WTC11 (cell line): ENCODE measurements around the gene APOBEC3G. TPM values are rescaled to one million over a fixed set of nuclear protein-coding genes. Genes with fewer than 3 reads are reported as not detected.
"Not testable (repeated sequence)": the region's sequence is repeated elsewhere in the genome, so short reads cannot be mapped to it uniquely, and the experiment has no call there.

Experiments
- ATAC-seq: fragments of 200-7000 bp; cut with Tn5 transposase; 2 replicates; pipeline ENCODE4 v1.10.0; 2021; ENCODE audit warnings: mild to moderate bottlenecking, moderate library complexity
- CTCF ChIA-PET: fragments of 300-600 bp; sonication (Branson Sonifier 250); formaldehyde crosslinking; loops from one replicate; lab custom pipeline; 2021; ENCODE audit warnings: antibody characterized with exemption; lab: Charles Lee
- POLR2A ChIA-PET: fragments of 350-600 bp; sonication (Branson Sonifier 250); formaldehyde crosslinking; loops from one replicate; lab custom pipeline; 2021; ENCODE audit warnings: antibody characterized with exemption; lab: Charles Lee
- DNase-seq: peaks from one replicate; pipeline ENCODE4 v3.0.0; 2021; ENCODE audit warnings: low spot score
- H3K27ac Mint-ChIP-seq: 2 replicates; pipeline ENCODE4 v1.8.0; 2021; ENCODE audit warnings: mixed read lengths
- H3K27me3 Mint-ChIP-seq: 2 replicates; pipeline ENCODE4 v1.8.0; 2021; ENCODE audit warnings: low read depth, mild to moderate bottlenecking, moderate library complexity, mixed read lengths
- H3K36me3 Mint-ChIP-seq: 2 replicates; pipeline ENCODE4 v1.8.0; 2021; ENCODE audit warnings: mixed read lengths
- H3K4me1 Mint-ChIP-seq: 2 replicates; pipeline ENCODE4 v1.8.0; 2022; ENCODE audit warnings: mixed read lengths
- H3K4me3 Mint-ChIP-seq: 2 replicates; pipeline ENCODE4 v1.8.0; 2021; ENCODE audit warnings: mild to moderate bottlenecking, moderate library complexity, mixed read lengths
- H3K9me3 Mint-ChIP-seq: 2 replicates; pipeline ENCODE4 v1.8.0; 2021; ENCODE audit warnings: mixed read lengths
- CREM ChIP-seq: sonication (generic); formaldehyde crosslinking; IDR thresholded peaks from 2 replicates; pipeline ENCODE4 v1.8.1; 2022; ENCODE audit warnings: mild to moderate bottlenecking, missing genetic modification reagents, moderate library complexity
- ESRRA ChIP-seq: sonication (generic); formaldehyde crosslinking; IDR thresholded peaks from 2 replicates; pipeline ENCODE4 v1.8.1; 2022; ENCODE audit warnings: mild to moderate bottlenecking, missing genetic modification reagents, borderline replicate concordance
- GTF2I ChIP-seq: fragments of 250-450 bp; sonication (Bioruptor Pico); conservative IDR thresholded peaks from 2 replicates; pipeline ENCODE4 v1.4.0; 2021; ENCODE audit warnings: mild to moderate bottlenecking
- IRF2 ChIP-seq: sonication (generic); formaldehyde crosslinking; IDR thresholded peaks from 2 replicates; pipeline ENCODE4 v1.8.0; 2022; ENCODE audit warnings: low read depth, missing genetic modification reagents, borderline replicate concordance
- NFYB ChIP-seq: sonication (generic); formaldehyde crosslinking; conservative IDR thresholded peaks from 2 replicates; pipeline ENCODE4 v1.8.0; 2022; ENCODE audit warnings: low read depth, missing genetic modification reagents
- ZNF317 ChIP-seq: sonication (generic); formaldehyde crosslinking; IDR thresholded peaks from 2 replicates; pipeline ENCODE4 v1.8.1; 2023; ENCODE audit warnings: low read depth, mild to moderate bottlenecking, moderate library complexity, missing genetic modification reagents, borderline replicate concordance
- ZNF671 ChIP-seq: fragments of 250-450 bp; sonication (Bioruptor Pico); IDR thresholded peaks from 2 replicates; pipeline ENCODE4 v1.8.0; 2021; ENCODE audit warnings: mild to moderate bottlenecking
- total RNA-seq: library from RNA; stranded (reverse); gene quantifications from 3 replicates; pipeline ENCODE4 v1.2.3, GENCODE V29; 2021
- TF ChIP-seq, protein P1 (sequence below): sonication (generic); formaldehyde crosslinking; IDR thresholded peaks from 2 replicates; pipeline ENCODE4 v1.8.1; 2022; ENCODE audit warnings: low read depth, mild to moderate bottlenecking, moderate library complexity, missing genetic modification reagents, borderline replicate concordance
- TF ChIP-seq, protein P2 (sequence below): sonication (generic); formaldehyde crosslinking; IDR thresholded peaks from 2 replicates; pipeline ENCODE4 v1.8.1; 2022; ENCODE audit warnings: mild to moderate bottlenecking, moderate library complexity, missing genetic modification reagents
- TF ChIP-seq, protein P3 (sequence below): sonication (generic); formaldehyde crosslinking; conservative IDR thresholded peaks from 2 replicates; pipeline ENCODE4 v1.8.1; 2022; ENCODE audit warnings: mild to moderate bottlenecking, missing genetic modification reagents
- TF ChIP-seq, protein P4 (sequence below): sonication (generic); formaldehyde crosslinking; IDR thresholded peaks from 2 replicates; pipeline ENCODE4 v1.8.1; 2023; ENCODE audit warnings: mild to moderate bottlenecking, missing genetic modification reagents
- TF ChIP-seq, protein P5 (sequence below): sonication (generic); formaldehyde crosslinking; IDR thresholded peaks from 2 replicates; pipeline ENCODE4 v1.8.0; 2022; ENCODE audit warnings: mild to moderate bottlenecking, missing genetic modification reagents
- TF ChIP-seq, protein P6 (sequence below): sonication (generic); formaldehyde crosslinking; IDR thresholded peaks from 2 replicates; pipeline ENCODE4 v1.8.1; 2023; ENCODE audit warnings: mild to moderate bottlenecking, missing genetic modification reagents, moderate library complexity

The APOBEC3G gene
- total RNA-seq, 1 experiment from 2014 or later, result 1.8 TPM

DNA sequence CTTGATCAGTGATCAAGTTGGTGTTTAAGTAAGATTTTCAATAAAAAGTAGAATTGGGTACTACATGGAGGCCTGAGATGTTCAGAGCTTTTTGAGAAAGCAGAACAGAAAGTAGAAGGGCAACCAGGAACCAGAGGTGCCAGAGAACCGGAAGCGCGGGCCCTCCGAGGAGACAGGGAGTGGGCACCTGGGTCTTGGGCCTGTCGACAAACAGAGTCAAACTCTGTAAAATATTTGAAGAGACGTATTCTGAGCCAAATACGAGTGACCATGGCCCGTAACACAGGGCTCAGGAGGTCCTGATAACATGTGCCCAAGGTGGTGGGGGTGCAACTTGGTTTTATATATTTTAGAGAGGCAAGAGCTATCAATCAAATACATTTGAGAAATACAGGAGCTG, 13.2 kb upstream of the APOBEC3G start:
- POLR2A ChIA-PET, ATAC-seq: not testable (repeated sequence)

DNA sequence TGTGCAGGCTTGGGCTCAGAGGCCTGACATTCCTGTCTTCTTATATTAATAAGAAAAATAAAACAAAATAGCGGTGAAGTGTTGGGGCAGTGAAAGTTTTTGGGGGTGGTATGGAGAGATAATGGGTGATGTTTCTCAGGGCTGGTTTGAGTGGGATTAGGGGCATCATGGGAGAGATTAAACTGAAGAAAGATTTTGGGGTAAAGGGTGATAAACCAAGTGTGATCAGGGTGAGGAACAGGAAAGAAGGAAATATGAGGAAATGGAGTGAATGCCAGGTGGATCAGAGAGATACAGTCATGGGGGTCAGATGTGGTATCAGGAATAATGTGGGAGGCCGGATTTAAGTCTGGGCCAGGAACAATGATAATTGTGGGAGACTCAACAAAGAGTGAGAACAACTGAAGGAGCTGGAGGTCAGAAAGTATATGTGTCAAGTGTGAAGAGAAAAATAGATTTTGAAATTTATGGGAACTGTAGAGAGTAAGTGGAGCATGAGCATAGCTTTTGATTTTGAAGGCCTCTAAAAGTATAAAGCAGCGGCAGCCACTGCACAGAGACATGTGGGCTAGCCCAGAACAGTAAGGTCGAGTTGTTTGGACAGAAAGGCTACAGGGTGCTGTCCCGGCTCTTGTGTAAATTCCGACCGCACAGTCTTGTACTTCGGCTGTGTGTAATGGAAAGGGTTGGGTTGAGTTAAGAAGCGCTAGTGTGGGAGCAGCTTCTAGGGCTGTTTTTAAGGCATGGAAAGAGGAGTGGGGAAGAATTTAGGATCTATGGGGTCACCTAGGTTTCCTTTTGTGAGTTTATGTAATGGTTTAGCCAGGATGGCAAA, 10.4 kb upstream of the APOBEC3G start:
- H3K27me3 Mint-ChIP-seq, H3K36me3 Mint-ChIP-seq, H3K9me3 Mint-ChIP-seq, DNase-seq, ATAC-seq, POLR2A ChIA-PET, H3K27ac Mint-ChIP-seq, CTCF ChIA-PET, H3K4me3 Mint-ChIP-seq: not testable (repeated sequence)
- peaks cover 16% of the 10 kb centered on the region for H3K4me1 Mint-ChIP-seq

More for the DNA sequence above, 13.2 kb upstream of the APOBEC3G start:
- H3K4me3 Mint-ChIP-seq, H3K27ac Mint-ChIP-seq, H3K9me3 Mint-ChIP-seq, H3K27me3 Mint-ChIP-seq, H3K36me3 Mint-ChIP-seq, H3K4me1 Mint-ChIP-seq, DNase-seq, CTCF ChIA-PET: not testable (repeated sequence)

DNA sequence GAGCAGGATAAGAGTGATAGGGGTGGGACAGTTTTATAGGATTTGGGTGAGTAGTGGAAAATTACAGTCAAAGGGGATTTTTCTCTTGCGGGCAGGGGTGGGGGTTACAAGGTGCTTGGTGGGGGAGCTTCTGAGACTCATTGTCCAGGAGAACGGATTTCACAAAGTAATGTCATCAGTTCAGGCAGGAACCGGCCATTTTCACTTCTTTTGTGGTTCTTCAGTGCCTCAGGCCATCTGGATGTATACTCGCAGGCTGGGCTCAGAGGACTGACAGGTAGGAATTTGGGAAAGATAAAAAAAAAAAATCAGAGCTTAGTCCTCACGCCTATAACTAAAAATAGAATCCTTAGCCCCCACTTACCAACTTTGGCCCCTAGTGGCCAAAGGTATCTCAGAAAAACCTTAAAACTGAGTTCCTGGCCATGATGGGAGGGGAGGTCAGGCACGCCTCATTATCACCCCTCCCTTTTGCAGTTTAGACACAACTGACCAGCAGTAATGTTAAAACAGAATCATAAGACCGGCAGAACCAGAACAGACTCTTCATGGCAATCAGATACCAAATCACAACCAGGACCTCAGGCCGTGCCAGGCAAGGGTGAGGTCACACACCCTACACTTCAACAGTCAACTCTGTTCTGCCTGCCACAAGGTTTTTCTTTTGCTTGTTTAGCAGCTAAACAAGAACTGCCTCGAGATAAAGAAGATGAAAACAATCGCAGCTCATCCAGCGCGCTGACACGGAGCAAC, 8.9 kb upstream of the APOBEC3G start:
- ChIA-PET POLR2A (no interaction called here), CTCF (interaction anchor here (0.7 to 2.1 kb wide), 4 partner anchors 16 to 198 kb away, joined by 3 to 8 read pairs (median 4); no protein-coding TSS in a partner anchor)
- no peaks in the 10 kb centered on the region for H3K27me3 Mint-ChIP-seq
- no peaks in the 10 kb centered on the region for H3K9me3 Mint-ChIP-seq
- no peak overlapping the region for H3K27ac Mint-ChIP-seq
- DNase-seq (no peak), ATAC-seq (no peak)
- no peak overlapping the region for H3K4me3 Mint-ChIP-seq
- no peaks in the 10 kb centered on the region for H3K36me3 Mint-ChIP-seq
- TF ChIP-seq, protein P1, sequence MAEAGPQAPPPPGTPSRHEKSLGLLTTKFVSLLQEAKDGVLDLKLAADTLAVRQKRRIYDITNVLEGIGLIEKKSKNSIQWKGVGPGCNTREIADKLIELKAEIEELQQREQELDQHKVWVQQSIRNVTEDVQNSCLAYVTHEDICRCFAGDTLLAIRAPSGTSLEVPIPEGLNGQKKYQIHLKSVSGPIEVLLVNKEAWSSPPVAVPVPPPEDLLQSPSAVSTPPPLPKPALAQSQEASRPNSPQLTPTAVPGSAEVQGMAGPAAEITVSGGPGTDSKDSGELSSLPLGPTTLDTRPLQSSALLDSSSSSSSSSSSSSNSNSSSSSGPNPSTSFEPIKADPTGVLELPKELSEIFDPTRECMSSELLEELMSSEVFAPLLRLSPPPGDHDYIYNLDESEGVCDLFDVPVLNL, result no peak
- TF ChIP-seq IRF2 (CRISPR knock-in tag), result no peak
- H3K4me1 Mint-ChIP-seq, result peaks cover 22% of the 10 kb centered on the region

DNA sequence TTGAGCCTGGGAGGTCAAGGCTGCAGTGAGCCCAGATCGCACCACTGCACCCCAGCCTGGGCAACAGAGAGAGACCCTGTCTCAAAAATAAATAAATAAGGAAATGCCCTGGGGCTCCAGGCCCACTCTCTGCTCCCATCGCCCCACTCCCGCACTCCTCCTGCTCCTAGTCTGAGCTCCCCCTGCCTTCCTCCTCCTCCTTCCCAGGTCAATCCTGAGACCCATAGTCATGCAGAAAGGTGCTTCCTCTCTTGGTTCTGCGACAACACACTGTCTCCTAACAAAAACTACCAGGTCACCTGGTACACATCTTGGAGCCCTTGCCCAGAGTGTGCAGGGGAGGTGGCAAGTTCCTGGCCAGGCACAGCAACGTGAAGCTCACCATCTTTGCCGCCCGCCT, 6.9 kb upstream of the APOBEC3G start:
- Mint-ChIP-seq H3K27ac (peak overlapping the region; percentile 20; the same call in 1 of the 2 replicates), H3K36me3 (no peaks in the 10 kb centered on the region), H3K27me3 (no peaks in the 10 kb centered on the region), H3K4me3 (no peak overlapping the region), H3K4me1 (peaks cover 34% of the 10 kb centered on the region), H3K9me3 (no peaks in the 10 kb centered on the region)
- ATAC-seq (no peak; the same call in 1 of the 2 replicates), DNase-seq (no peak)
- ChIA-PET POLR2A (interaction anchor here (1.2 kb wide), 1 partner anchor 28 kb away, joined by 3 read pairs; no protein-coding TSS in a partner anchor), CTCF (interaction anchor here (2.1 kb wide), 1 partner anchor 200 kb away, joined by 8 read pairs; no protein-coding TSS in a partner anchor)
- peak; percentile 67; the same call in 1 of the 2 replicates for TF ChIP-seq ZNF317 (CRISPR knock-in tag)
- TF ChIP-seq CREM (CRISPR knock-in tag), result no peak

DNA sequence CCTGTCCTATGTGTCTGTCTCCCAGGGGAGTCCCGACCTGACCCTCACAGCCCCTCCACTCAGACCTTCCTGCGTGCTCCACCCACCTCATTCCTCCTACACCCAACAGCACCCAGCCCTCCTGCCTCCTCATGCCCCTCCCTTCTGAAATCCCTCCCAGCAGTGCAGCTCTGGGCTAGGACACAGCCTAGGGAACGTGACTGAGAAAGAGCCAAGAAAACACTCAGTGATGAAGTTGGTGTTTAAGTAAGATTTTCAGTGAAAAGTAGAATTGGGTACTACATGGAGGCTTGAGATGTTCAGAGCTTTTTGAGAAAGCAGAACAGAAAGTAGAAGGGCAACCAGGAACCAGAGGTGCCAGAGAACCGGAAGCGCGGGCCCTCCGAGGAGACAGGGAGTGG, 4.5 kb upstream of the APOBEC3G start:
- H3K27me3 Mint-ChIP-seq, H3K4me3 Mint-ChIP-seq, H3K9me3 Mint-ChIP-seq, DNase-seq, ATAC-seq, H3K27ac Mint-ChIP-seq, H3K36me3 Mint-ChIP-seq, POLR2A ChIA-PET: not testable (repeated sequence)
- CTCF ChIA-PET, result interaction anchor here (0.7 to 0.8 kb wide), 2 partner anchors 218 to 304 kb away, joined by 3 read pairs; no protein-coding TSS in a partner anchor
- H3K4me1 Mint-ChIP-seq, result peaks cover 46% of the 10 kb centered on the region

DNA sequence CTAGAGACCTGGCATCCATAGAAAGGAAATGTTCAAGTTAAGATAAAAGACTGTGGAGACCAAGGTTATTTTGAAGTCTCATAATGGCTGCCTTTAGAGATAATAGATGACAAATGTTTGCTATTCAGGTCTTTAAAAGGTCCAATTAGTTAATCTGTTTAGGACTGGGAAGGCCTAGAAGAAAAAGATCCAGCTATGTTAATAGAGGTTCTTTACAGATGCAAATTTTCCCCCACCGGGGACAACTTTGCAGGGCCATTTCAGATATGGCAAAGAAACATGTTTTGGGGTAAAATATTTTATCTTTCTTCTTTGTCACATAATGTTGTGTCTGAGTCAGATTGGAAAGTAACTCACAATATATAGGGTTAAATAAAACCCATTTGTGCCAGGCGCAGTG, 3.1 kb upstream of the APOBEC3G start:
- H3K4me1 Mint-ChIP-seq, result peaks cover 47% of the 10 kb centered on the region
- POLR2A ChIA-PET, result no interaction called here
- no peak for DNase-seq
- CTCF ChIA-PET, result no interaction called here
- no peaks in the 10 kb centered on the region for H3K36me3 Mint-ChIP-seq
- H3K4me3 Mint-ChIP-seq, result no peak overlapping the region
- H3K27ac Mint-ChIP-seq, result no peak overlapping the region
- no peaks in the 10 kb centered on the region for H3K9me3 Mint-ChIP-seq
- ATAC-seq, result no peak
- peaks cover 4% of the 10 kb centered on the region; the same call in 1 of the 2 replicates for H3K27me3 Mint-ChIP-seq
- no peak for TF ChIP-seq ESRRA (CRISPR knock-in tag)
- TF ChIP-seq, protein P2, sequence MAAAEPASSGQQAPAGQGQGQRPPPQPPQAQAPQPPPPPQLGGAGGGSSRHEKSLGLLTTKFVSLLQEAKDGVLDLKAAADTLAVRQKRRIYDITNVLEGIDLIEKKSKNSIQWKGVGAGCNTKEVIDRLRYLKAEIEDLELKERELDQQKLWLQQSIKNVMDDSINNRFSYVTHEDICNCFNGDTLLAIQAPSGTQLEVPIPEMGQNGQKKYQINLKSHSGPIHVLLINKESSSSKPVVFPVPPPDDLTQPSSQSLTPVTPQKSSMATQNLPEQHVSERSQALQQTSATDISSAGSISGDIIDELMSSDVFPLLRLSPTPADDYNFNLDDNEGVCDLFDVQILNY, result no peak
- TF ChIP-seq ZNF317 (CRISPR knock-in tag), result no peak
- TF ChIP-seq ZNF671 (CRISPR knock-in tag), result no peak
- TF ChIP-seq GTF2I (CRISPR knock-in tag), result no peak
- TF ChIP-seq, protein P3, sequence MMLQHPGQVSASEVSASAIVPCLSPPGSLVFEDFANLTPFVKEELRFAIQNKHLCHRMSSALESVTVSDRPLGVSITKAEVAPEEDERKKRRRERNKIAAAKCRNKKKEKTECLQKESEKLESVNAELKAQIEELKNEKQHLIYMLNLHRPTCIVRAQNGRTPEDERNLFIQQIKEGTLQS (CRISPR knock-in tag), result no peak
- TF ChIP-seq, protein P4, sequence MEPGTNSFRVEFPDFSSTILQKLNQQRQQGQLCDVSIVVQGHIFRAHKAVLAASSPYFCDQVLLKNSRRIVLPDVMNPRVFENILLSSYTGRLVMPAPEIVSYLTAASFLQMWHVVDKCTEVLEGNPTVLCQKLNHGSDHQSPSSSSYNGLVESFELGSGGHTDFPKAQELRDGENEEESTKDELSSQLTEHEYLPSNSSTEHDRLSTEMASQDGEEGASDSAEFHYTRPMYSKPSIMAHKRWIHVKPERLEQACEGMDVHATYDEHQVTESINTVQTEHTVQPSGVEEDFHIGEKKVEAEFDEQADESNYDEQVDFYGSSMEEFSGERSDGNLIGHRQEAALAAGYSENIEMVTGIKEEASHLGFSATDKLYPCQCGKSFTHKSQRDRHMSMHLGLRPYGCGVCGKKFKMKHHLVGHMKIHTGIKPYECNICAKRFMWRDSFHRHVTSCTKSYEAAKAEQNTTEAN (CRISPR knock-in tag), result no peak
- TF ChIP-seq, protein P5, sequence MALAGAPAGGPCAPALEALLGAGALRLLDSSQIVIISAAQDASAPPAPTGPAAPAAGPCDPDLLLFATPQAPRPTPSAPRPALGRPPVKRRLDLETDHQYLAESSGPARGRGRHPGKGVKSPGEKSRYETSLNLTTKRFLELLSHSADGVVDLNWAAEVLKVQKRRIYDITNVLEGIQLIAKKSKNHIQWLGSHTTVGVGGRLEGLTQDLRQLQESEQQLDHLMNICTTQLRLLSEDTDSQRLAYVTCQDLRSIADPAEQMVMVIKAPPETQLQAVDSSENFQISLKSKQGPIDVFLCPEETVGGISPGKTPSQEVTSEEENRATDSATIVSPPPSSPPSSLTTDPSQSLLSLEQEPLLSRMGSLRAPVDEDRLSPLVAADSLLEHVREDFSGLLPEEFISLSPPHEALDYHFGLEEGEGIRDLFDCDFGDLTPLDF (CRISPR knock-in tag), result no peak
- no peak for TF ChIP-seq NFYB (CRISPR knock-in tag)
- TF ChIP-seq, protein P6, sequence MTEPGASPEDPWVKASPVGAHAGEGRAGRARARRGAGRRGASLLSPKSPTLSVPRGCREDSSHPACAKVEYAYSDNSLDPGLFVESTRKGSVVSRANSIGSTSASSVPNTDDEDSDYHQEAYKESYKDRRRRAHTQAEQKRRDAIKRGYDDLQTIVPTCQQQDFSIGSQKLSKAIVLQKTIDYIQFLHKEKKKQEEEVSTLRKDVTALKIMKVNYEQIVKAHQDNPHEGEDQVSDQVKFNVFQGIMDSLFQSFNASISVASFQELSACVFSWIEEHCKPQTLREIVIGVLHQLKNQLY (CRISPR knock-in tag), result no peak
